ENCODE results near the gene NEDD8. TPM values are rescaled to one million over a fixed set of nuclear protein-coding genes. Genes with fewer than 3 reads are reported as not detected.

Gene NEDD8
- total and polyA plus RNA-seq, 8 donors = 85.4 to 244 (median 166) TPM; not detected in 1

DNA sequence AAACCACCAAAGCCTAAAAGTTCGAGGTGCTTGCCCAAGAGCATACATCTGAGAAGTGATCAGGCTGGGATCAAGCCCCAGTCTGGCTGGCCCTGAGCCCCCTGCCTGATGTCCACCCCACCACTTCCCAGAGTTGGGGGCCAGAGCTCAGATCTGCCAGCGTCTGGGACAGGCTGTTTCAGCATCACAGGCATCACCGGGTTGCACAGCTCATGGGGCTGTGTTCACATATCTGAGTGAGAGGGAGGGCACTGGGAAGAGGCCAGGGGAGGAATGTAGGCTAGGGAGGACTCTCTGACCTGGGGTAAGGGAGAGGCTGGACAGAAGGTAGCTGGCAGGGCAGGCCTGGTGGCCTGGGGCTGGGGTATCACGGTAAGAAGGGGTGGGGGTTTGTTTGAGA, 24.8 kb upstream of the NEDD8 start:
- no peak for DNase-seq
- WGBS, 5 donors = 77 to 82% (median 81%) methylated on average over 4 of the region's 4 CpGs
- TF ChIP-seq, protein P1, sequence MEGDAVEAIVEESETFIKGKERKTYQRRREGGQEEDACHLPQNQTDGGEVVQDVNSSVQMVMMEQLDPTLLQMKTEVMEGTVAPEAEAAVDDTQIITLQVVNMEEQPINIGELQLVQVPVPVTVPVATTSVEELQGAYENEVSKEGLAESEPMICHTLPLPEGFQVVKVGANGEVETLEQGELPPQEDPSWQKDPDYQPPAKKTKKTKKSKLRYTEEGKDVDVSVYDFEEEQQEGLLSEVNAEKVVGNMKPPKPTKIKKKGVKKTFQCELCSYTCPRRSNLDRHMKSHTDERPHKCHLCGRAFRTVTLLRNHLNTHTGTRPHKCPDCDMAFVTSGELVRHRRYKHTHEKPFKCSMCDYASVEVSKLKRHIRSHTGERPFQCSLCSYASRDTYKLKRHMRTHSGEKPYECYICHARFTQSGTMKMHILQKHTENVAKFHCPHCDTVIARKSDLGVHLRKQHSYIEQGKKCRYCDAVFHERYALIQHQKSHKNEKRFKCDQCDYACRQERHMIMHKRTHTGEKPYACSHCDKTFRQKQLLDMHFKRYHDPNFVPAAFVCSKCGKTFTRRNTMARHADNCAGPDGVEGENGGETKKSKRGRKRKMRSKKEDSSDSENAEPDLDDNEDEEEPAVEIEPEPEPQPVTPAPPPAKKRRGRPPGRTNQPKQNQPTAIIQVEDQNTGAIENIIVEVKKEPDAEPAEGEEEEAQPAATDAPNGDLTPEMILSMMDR (IDR thresholded peaks at IDR 0.05) = no peak
- TF ChIP-seq POLR2A (IDR thresholded peaks at IDR 0.05) (no peak), POLR2AphosphoS5 (IDR thresholded peaks at IDR 0.05) (no peak), EP300 (IDR thresholded peaks at IDR 0.05) (no peak)

DNA sequence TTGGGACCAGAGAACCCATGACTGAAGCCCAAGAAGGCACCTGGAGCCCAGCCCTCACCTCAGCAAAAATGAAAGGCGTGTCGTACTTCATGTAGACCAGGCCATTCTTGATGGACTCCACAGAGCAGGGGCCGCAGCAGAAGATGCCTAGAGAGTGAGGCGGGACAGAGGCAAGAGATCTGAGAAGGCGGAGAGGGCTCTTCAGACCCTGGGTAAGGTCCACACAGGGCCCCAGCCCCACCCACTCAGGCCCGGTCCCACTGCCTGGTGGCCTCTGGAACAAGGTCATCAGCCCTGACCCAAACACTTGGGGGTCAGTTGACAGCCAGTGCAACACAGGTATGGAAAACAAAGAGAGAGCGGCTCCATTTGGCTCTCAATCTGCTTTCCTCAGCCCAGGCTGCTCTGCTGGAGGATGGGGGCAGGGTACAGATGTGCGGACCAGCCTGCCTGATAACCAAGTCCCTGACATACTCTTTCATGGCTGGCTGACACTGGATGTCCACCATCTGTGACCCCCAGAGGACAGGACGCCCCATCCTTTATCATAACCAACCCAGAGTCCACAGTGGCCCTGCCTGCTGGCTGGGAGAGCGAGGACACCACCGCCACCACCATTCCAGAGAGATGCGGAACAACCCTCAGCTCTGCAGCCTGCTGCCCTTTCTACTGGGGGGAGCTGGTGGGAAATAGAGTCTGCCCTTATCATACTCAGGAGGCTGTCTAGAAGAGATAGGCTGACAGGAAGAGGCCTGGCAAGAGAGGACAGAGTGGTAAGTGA, 24.0 kb upstream of the NEDD8 start:
- Histone ChIP-seq H3K27me3 (no peaks in the 10 kb centered on the region), H3K4me3 (no peak overlapping the region), H3K36me3 (peaks cover 0 to 66% (median 19%) of the 10 kb centered on the region in 4 donors), H3K4me1 (peaks cover 0 to 12% (median 6%) of the 10 kb centered on the region in 4 donors), H3K27ac (no peak overlapping the region), H3K9me3 (no peaks in the 10 kb centered on the region)
- TF ChIP-seq EP300 (IDR thresholded peaks at IDR 0.05) (no peak), POLR2AphosphoS5 (IDR thresholded peaks at IDR 0.05) (no peak), POLR2A (IDR thresholded peaks at IDR 0.05) (no peak)
- TF ChIP-seq, protein P1 (IDR thresholded peaks at IDR 0.05) = no peak
- 91 to 96% (median 93%) methylated on average over 6 to 12 of the region's 12 CpGs for WGBS, 5 donors
- DNase-seq = no peak
- intact Hi-C loops (cut with DNase I; ENCODE audit: low total_unique reads) = no loop called here

More for the DNA sequence above, 24.8 kb upstream of the NEDD8 start:
- no peak overlapping the region for H3K27ac ChIP-seq
- peaks cover 0 to 58% (median 19%) of the 10 kb centered on the region in 4 donors for H3K36me3 ChIP-seq
- H3K27me3 ChIP-seq = no peaks in the 10 kb centered on the region
- peaks cover 0 to 12% (median 6%) of the 10 kb centered on the region in 4 donors for H3K4me1 ChIP-seq
- intact Hi-C loops (cut with DNase I; ENCODE audit: low total_unique reads) = no loop called here
- H3K9me3 ChIP-seq = no peaks in the 10 kb centered on the region
- H3K4me3 ChIP-seq = no peak overlapping the region

GRCh38 chr14:24255438-24255837, 23.3 kb upstream of the NEDD8 start:
- Histone ChIP-seq H3K27ac (no peak overlapping the region), H3K9me3 (no peaks in the 10 kb centered on the region), H3K36me3 (peaks cover 0 to 64% (median 19%) of the 10 kb centered on the region in 4 donors), H3K4me1 (peaks cover 0 to 12% (median 6%) of the 10 kb centered on the region in 4 donors), H3K27me3 (no peaks in the 10 kb centered on the region), H3K4me3 (no peak overlapping the region)
- intact Hi-C loops (cut with DNase I; ENCODE audit: low total_unique reads) = no loop called here
- no peak for DNase-seq
- WGBS, 5 donors = 83 to 94% (median 91%) methylated on average over 8 of the region's 8 CpGs
- TF ChIP-seq EP300 (IDR thresholded peaks at IDR 0.05) (no peak), POLR2A (IDR thresholded peaks at IDR 0.05) (no peak), POLR2AphosphoS5 (IDR thresholded peaks at IDR 0.05) (no peak)
- TF ChIP-seq, protein P1 (IDR thresholded peaks at IDR 0.05) = no peak

DNA sequence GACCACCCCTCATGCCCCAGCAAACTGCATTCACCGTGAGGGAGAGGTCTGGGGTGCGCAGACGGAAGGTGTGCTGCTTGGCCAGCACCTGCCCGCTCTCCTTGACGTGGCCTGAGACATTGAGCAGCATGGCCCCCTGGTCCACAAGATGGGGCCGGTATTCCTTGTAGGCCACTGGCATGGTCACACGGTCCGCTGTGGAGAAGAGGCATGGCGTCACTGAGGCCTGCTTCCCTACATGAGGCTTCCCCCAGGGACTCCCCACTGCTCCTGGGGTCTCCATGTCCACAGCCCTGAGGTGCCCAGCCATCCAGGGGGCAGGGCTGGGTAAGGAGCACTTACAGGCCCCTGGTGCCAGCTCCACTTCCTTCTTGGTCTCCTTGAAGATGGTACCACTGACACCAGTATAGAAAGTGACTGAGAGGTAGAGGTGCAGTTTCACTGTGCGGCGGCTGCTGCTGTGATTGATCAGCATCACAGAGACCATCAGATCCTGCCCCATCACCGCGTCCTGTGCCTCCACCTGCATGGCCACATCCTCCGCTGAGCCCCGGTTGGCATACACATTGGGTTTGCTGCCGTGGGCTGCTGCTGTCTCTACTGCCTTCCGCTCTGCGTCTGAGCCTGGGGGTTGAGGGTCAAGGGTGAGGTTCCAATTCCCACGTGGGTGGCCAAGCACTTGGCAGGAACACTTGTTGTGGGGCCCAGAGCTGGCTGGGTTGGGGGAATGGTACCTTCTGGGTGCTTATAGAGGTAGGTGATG, 22.6 kb upstream of the NEDD8 start:
- Histone ChIP-seq H3K36me3 (peaks cover 0 to 60% (median 19%) of the 10 kb centered on the region in 4 donors), H3K9me3 (no peaks in the 10 kb centered on the region), H3K4me3 (no peak overlapping the region), H3K27me3 (no peaks in the 10 kb centered on the region), H3K27ac (no peak overlapping the region), H3K4me1 (peaks cover 0 to 12% (median 6%) of the 10 kb centered on the region in 4 donors)
- DNase-seq = no peak
- WGBS, 5 donors = 90 to 94% (median 93%) methylated on average over 16 to 19 of the region's 19 CpGs
- TF ChIP-seq POLR2AphosphoS5 (IDR thresholded peaks at IDR 0.05) (no peak), POLR2A (IDR thresholded peaks at IDR 0.05) (no peak), EP300 (IDR thresholded peaks at IDR 0.05) (no peak)
- TF ChIP-seq, protein P1 (IDR thresholded peaks at IDR 0.05) = no peak
- intact Hi-C loops (cut with DNase I; ENCODE audit: low total_unique reads) = no loop called here
